OCI-M1 (cell line): Measurements from ENCODE around the gene RPL13A.

ENCODE experiments used
- DNase-seq: peaks from one replicate; lab custom pipeline; 2025; lab: John Stamatoyannopoulos, UW

RPL13A gene

GRCh38 chr19:49486232-49486631 is 1.2 kb upstream of the RPL13A start:
- DNase-seq, result no peak

- no peak for DNase-seq
Observed at GRCh38 chr19:49486710-49487276, 615 bp upstream of the RPL13A start.

DNA sequence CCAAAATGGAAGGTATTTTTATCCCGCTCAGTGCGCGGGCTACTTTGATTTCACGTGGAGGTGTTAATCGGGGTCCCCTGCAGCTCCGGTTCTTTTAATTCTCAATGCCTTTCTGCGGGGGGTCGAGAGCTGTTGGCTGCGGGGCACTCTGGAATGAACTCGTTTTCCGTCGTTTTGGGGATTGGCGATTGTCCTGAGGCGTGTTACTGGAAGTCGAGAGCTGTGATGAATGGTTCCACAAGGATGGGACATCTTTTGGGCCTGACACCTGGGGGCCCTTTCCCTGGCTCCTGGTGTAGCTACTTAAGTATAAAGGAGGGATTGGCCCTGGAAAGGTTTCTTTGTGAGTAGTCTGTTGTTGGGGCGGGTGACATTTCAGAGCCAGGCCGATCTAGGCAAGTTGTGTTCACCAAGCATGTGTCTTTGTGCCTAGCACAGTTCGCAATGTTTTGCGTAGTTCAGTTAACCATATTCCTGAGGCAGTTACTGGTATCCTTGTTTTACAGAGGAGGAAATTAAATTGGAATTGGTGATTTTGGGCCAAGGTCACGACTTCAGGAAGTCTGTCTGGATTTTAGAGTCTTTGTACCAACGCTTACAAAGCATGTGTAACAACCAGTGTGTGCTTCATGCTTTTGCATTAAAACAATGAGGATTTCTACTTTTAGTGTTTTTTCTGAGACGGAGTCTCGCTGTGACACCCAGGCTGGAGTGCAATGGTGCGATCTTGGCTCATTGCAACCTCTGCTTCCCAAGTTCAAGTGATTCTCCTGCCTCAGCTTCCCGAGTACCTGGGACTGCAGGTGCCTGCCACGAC is 846 bp downstream of the RPL13A start:
- DNase-seq, result peak; percentile 46

DNA sequence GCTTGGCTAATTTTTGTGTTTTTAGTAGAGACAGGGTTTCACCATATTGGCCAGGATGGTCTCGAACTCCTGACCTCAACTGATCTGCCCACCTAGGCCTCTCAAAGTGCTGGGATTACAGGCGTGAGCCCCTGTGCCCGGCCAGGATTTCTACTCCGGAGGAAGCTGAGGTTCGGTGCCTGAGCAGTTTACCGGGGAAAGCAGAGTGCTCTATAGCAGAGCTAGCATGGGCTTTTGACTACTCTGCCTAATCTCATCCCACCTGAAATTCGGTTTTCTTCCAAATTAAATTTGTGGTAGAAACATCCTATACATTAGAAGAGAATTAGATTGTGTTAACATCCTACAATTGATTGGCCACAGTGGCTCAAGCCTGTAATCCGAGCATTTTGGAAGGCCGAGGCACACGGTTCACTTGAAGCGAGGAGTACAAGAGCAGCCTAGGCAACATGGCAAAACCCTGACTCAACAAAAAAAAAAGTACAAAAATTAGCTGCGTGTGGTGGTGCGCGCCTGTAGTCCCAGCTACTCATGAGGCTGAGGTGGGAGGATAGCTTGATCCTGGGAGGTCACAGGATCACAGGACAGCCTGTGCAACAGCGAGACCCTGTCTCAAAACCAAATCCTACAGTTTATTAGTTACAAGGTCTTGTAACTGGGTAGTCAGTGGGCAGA is 1.6 kb downstream of the RPL13A start:
- no peak for DNase-seq

DNA sequence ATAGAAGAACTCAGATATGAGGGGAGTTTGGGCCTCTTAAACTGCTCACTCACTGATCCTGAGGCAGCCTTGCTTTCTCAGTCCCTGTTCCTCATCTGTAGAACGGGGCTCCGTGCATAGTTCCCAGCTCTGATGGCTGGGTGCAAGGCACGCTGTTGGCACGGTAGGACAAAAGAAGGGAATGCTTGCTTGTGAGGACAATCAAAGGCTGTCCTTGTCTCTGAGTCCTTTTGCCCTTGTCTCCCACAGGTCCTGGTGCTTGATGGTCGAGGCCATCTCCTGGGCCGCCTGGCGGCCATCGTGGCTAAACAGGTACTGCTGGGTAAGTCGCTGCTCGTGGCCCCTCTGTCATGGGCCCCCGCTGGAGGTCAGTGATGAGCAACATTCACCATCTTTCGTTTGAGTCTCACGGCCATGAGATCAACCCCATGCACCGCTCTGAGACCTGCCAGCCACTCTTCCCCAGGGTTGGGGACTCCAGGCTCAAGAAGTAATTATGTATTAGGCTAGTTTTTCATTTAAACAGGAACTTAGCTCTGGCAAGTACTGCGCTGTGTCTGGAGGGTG is 2.3 kb downstream of the RPL13A start:
- no peak for DNase-seq

DNA sequence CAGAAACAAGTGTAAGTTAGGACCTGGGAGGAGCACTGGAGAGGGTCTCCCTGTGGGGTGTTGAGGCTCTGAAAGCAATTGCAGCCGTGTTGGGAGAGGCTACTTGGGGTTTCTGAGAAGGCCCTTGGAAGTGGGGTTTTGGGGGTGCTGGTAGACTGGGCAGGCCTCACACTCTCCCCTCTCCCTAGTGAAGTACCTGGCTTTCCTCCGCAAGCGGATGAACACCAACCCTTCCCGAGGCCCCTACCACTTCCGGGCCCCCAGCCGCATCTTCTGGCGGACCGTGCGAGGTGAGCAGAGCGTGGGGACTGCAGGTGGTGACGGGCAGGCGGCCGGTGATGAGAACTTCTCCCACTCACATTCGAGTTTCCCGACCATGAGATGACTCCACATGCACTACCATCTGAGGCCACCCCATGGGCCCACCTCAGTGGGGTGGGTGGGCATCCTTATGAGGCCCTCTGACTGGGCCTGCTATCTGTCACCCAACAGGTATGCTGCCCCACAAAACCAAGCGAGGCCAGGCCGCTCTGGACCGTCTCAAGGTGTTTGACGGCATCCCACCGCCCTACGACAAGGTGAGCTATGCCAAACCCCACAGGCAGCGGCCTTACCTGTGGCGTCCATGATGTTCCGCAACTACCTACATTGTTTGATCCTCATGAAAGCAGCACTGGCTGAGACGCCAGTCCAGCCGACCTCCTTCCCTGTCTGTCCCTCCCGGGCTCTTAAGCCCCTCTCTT is 3.0 kb downstream of the RPL13A start:
- DNase-seq, result no peak

GRCh38 chr19:49491030-49491803 is 3.8 kb downstream of the RPL13A start:
- no peak for DNase-seq

DNA sequence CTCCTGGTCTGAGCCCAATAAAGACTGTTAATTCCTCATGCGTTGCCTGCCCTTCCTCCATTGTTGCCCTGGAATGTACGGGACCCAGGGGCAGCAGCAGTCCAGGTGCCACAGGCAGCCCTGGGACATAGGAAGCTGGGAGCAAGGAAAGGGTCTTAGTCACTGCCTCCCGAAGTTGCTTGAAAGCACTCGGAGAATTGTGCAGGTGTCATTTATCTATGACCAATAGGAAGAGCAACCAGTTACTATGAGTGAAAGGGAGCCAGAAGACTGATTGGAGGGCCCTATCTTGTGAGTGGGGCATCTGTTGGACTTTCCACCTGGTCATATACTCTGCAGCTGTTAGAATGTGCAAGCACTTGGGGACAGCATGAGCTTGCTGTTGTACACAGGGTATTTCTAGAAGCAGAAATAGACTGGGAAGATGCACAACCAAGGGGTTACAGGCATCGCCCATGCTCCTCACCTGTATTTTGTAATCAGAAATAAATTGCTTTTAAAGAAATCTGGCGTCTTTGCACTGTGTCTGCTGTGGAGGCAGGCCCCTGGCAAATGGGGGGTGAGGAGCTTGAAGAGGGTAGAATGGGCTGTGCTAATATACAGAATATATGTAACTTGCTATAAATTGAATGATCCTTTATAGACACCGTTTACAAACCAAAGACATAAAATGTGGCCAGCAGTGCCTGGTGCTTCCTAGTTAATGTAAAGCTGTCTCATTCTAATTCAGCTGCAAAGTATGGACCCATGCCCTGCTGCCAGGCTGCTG is 4.6 kb downstream of the RPL13A start:
- no peak for DNase-seq

DNA sequence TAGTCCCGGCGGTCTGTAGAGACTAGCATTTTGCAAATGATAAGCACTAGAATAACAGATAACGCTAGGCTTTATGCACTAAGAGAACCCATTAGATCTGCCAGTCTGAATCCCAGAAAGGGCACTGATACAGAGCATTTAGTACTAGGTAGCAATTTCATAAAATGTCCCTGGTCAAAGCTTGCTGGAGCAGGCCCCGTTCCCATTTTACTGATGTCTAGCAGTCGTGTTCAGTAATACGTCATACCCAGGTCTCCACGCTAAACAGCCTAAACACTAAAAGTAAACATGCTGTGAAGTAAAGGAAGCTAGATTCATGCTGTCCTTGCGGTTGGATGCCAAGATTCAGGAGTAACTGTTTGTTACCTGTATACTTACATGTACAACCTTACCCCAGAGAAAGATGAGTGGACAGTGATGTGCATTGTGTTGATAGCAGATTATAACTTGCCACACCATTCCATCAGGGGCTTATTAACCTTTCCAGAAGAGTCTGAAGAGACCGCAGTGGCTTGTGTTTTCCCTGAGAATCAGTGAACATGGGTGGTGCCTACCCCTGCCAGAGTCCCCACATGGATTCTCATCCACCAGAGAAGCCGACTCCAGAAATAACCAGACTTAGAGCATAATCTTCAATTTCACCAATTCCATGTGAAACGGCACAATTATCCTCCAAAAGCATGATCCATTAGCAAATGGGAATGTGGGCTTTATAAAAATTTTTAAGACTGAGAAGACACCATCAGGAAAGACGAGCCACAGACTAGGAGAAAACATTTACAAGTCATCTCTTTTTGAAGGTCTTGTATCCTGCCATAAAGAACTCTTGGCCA is 5.4 kb downstream of the RPL13A start:
- DNase-seq, result peak; percentile 70

DNA sequence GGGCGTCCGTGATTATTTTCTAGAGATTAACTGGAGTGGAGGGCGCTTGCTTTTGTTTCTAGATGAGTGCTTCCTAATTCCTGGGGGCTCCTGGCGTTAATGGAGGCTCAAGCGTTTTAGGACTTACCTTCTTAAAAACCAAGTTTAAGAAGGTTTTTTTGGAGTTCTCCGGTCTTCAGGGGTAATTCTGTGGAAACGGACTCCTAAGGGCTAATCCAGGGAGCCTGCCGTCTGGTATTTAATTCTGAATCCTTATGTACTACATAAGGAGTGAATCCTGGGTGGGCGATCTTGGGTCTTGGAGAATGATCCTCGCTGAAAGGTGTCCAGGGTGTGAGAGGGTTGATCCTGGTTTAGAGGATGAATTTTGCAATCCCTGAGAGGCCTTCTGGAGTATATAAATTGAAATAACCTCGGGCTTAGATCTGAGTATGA is 9.2 kb downstream of the RPL13A start:
- DNase-seq, result peak; percentile 70

DNA sequence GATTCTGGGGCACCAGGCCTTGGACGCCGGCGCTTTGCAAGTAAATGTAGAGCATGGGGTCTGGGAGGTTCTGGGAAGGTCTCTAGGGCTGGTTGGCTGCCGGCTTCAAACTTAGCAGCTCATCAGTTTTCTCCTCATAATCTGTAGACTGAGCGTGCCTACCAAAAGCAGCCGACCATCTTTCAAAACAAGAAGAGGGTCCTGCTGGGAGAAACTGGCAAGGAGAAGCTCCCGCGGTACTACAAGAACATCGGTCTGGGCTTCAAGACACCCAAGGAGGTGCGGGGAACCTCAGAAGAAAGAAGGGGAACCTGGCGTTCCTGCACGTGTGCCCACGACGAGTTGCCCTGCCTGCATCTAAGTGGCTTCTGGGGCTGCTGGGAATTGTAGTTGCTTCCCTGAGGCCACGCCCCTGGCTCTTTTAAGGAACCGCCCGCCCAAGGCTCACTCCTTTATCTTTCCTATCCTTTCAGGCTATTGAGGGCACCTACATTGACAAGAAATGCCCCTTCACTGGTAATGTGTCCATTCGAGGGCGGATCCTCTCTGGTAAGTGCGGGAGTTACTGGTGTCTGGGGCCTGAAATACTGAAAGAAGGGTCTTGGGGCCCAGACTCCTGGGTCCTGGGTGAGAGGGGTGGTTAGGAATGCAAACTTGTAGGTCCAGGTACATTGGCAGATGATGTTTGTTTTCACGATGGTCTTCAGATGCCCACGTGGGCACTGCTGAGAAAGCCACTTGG is 9.8 kb downstream of the RPL13A start:
- peak; percentile 93 for DNase-seq

DNA sequence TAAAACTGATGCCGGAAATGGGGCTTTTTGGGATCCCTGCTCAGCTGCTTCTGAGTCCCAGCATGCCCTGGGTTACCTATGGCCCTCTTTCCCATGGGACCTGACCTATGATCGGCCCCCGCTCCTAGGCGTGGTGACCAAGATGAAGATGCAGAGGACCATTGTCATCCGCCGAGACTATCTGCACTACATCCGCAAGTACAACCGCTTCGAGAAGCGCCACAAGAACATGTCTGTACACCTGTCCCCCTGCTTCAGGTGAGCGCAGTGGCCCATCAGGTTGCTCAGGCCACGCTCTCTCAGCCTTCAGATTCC is 10.3 kb downstream of the RPL13A start:
- no peak for DNase-seq

GRCh38 chr19:49498475-49498874 is 11.1 kb downstream of the RPL13A start:
- DNase-seq, result no peak

DNA sequence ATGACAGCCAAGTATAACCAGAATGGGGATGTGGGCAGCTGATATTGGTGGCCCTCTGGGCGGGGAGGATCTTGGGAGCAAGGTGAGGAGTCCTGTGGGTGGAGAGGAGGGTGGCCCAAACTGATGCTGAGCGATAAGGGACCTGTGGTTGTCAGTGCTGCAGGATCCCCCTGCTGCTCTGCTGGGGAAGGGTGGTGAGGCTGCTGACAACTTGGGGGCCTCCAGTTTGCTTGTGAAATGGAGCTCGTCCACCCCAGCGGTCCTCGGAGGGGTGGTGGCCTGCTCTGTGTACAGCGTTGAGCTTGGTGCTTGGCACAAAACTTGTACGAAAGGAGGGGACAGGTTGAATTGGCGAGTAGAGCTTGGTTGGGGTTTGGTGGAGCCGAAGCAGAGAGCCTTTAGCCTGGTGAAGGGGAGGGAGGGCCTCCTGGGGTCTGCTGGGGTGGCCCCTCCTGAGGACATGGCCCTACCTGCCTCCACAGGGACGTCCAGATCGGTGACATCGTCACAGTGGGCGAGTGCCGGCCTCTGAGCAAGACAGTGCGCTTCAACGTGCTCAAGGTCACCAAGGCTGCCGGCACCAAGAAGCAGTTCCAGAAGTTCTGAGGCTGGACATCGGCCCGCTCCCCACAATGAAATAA is 11.7 kb downstream of the RPL13A start:
- no peak for DNase-seq

DNA sequence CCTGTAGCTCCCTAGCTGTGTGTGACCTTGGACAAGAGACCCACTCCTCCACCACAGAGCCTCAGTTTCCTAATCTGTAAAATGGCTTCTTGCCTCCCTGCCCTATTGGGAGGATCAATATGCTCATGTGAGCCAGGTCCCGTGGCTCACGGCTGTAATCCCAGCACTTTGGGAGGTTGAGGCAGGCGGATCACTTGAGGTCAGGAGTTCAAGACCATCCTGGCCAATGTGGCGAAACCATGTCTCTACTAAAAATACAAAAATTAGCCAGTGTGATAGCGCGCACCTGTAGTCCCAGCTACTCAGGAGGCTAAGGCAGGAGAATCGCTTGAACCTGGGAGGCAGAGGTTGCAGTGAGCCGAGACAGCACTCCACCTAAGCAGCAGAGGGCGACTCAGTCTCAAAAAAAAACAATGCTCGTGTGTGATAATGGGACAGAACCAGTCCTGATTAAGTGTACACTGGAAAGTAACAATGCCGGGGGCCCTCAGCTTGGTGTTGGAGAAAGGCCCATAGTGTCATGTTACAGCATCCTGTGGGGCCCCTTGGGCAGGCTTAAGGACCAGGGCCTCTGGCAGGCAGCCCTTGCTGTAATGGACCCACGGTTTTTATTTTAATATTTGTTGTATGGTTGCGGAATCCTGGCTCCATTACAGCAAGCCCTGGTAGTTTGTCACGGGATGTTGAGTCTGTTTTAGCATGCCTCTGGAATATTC is 15.6 kb downstream of the RPL13A start:
- DNase-seq, result peak; percentile 80

- DNase-seq, result no peak
Observed at GRCh38 chr19:49503582-49503962, 16.2 kb downstream of the RPL13A start.

DNA sequence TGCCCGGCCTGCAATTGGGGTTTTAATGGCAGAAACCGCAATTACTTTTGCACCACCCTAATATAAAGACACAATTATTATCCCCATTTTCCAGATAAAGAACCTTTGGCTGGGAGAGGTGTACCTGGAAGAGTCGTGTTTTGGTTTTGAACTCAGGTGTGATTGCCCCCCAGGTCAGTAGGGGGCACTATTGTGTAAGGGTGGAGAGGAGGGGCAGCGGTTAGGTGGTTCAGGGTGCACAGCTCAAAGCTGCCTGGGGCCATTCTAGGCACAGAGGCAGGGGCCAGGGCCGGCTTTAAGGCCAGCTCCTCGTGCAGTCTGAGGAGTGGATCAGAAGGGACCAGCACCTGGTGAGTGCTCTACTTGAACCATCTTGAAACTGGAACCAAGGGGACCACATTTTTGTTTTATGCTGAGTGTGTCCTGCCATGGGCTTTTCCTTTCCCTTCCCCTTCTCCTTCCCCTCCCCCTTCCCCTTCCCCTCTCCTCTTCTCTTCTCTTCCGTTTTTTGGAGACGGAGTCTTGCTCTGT is 19.2 kb downstream of the RPL13A start:
- peak; percentile 91 for DNase-seq
